Middle frontal gyrus (tissue), 1 donor: ENCODE results near the gene ACOT12.
"Not testable (repeated sequence)": the region's sequence is repeated elsewhere in the genome, so short reads cannot be mapped to it uniquely, and the experiment has no call there.

Experiments
- DNase-seq: peaks from one replicate; pipeline ENCODE4 v3.0.0-alpha.2; 2015; ENCODE audit warnings: low spot score; ENCODE audit errors: extremely low spot score

ACOT12 gene

GRCh38 chr5:81344736-81345135 is 49.2 kb downstream of the ACOT12 start:
- DNase-seq, result no peak

GRCh38 chr5:81338213-81338612 is 55.7 kb downstream of the ACOT12 start:
- not testable (repeated sequence) for DNase-seq

- DNase-seq, result no peak
These were observed 56.1 kb downstream of the ACOT12 start for GRCh38 chr5:81337803-81338202.

GRCh38 chr5:81336556-81336955 is 57.4 kb downstream of the ACOT12 start:
- no peak for DNase-seq

GRCh38 chr5:81335946-81336345 is 58.0 kb downstream of the ACOT12 start:
- no peak for DNase-seq

- no peak for DNase-seq
These were observed 59.5 kb downstream of the ACOT12 start for GRCh38 chr5:81334304-81335061.

GRCh38 chr5:81326554-81326953 is 67.4 kb downstream of the ACOT12 start:
- DNase-seq, result no peak

GRCh38 chr5:81317536-81317935 is 76.4 kb downstream of the ACOT12 start:
- no peak for DNase-seq

- DNase-seq, result no peak
These were observed 77.4 kb downstream of the ACOT12 start for GRCh38 chr5:81316571-81316970.

- DNase-seq, result no peak
These were observed 78.1 kb downstream of the ACOT12 start for GRCh38 chr5:81315830-81316229.

GRCh38 chr5:81315336-81315735 is 78.6 kb downstream of the ACOT12 start:
- no peak for DNase-seq

- no peak for DNase-seq
These were observed 79.4 kb downstream of the ACOT12 start for GRCh38 chr5:81314581-81314980.

GRCh38 chr5:81313686-81314085 is 80.2 kb downstream of the ACOT12 start:
- no peak for DNase-seq

GRCh38 chr5:81313278-81313677 is 80.7 kb downstream of the ACOT12 start:
- no peak for DNase-seq

GRCh38 chr5:81310402-81311063 is 83.4 kb downstream of the ACOT12 start:
- no peak for DNase-seq

- DNase-seq, result no peak
These were observed 85.1 kb downstream of the ACOT12 start for GRCh38 chr5:81308836-81309235.

- no peak for DNase-seq
These were observed 88.1 kb downstream of the ACOT12 start for GRCh38 chr5:81305785-81306184.

- no peak for DNase-seq
These were observed 90.4 kb downstream of the ACOT12 start for GRCh38 chr5:81303563-81303962.

GRCh38 chr5:81302596-81302995 is 91.3 kb downstream of the ACOT12 start:
- DNase-seq, result no peak

- peak; percentile 96 for DNase-seq
These were observed 92.5 kb downstream of the ACOT12 start, which contains the start of gene ZCCHC9 for GRCh38 chr5:81301271-81302015. TSS of gene ZCCHC9 (plus strand) at chr5:81301587. CDS start at chr5:81304758, 3,171 bp downstream.

- DNase-seq, result no peak
These were observed 93.0 kb downstream of the ACOT12 start for GRCh38 chr5:81300921-81301270.

GRCh38 chr5:81297531-81297930 is 96.4 kb downstream of the ACOT12 start:
- DNase-seq, result no peak
